GM18499 (cell line): ENCODE data around the gene SLC6A1.
"Not testable (repeated sequence)": the region's sequence is repeated elsewhere in the genome, so short reads cannot be mapped to it uniquely, and the experiment has no call there.

Source experiments
- ATAC-seq: cut with Tn5 transposase; IDR thresholded peaks from one replicate; pipeline ENCODE4 v1.9.1; 2021; ENCODE audit warnings: moderate number of reproducible peaks; ENCODE audit not compliant: insufficient read depth, unreplicated experiment

Gene SLC6A1

DNA sequence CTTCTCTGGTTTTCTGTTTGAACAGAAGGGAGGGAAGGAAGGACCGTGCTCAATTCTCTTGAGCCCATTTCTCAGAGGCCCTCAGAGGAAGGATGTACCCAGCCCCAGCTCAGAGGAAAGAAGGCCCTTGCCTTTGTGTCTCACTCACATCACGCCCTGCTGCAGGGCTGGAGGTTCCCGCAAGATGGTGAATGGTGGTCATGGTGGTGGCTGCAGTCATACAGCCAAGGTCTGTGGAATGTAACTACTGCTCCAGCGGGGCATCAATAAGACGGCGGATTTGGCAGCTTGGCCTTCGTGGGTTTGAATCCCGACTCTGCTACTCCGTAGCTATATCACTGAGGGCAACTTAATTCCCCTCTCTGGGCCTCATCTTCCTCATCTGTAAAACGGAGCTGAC lies 62.9 kb downstream of the SLC6A1 start:
- no peak for ATAC-seq

DNA sequence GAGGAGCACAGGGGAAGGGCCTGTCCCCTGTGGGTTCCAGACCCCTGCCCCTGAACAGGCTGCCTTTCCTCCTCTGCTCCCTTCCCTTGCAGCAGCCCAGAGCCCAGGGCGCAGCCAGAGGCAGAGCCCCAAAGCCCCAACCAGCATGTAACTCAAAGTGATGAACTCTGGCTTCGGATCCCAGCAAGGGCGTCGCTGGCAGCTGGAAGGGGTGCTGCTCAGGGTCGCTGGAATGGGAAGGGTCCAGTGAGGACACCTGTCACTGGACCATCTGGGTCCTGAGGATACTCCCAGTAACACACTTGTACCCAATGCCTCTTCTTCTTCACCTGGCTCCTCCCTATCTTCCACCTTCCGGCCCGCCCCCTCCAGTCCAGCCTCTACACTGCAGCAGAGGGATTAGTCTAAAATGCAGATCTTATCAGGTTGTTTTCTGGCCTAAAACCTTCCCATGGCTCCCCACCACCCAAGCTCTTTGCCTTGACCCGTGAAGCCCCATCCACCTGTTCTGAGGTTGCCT lies 64.0 kb downstream of the SLC6A1 start:
- no peak for ATAC-seq

DNA sequence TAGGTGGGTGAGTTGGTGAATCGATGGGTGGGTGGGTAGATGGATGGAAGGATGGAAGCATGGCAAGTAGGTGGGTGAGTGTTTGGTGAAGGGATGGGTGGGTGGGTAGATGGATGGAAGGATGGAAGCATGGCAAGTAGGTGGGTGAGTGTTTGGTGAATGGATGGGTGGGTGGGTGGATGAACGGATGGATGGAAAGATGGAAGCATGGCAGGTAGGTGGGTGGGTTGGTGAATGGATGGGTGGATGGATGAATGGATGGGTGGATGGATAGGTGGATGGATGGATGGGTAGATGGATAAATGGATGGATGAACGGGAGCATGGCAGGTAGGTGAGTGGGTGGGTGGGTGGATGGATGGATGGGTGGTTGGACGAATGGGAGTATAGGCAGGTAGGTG lies 65.1 kb downstream of the SLC6A1 start:
- no peak for ATAC-seq

DNA sequence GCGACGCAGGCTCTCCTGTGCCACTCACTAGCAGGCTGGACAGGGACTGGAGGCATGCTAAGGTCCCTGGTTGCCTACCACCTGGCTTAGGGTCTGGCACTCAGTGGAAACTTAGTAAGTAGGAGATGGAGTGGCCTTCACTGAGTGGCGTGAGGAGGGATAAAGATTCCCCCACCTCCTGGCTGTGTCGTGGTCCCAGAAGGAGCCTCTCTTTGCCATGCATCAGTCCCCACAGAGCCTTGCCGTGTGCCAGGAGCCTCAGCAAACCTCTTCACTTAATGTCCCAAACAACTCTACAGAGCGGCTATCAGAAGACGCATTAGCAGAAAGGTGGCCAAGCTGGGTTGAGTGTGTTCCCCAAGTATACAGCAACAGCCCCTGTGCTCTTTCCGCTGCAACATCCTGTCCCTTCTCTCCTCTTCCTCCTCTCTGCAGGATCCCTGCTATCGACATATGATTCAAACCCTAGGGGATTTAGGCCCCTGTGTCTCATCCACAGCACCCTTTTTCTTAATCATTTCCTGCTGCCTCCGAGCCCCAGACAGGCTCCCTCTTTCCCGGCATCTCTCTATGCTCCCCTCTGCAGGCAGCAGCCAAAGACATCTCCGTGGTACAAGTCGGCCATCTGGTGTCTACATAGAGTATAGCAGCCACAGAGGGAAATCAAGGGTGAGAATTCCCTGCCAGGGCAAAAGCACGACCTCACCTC lies 66.7 kb downstream of the SLC6A1 start:
- ATAC-seq = no peak

DNA sequence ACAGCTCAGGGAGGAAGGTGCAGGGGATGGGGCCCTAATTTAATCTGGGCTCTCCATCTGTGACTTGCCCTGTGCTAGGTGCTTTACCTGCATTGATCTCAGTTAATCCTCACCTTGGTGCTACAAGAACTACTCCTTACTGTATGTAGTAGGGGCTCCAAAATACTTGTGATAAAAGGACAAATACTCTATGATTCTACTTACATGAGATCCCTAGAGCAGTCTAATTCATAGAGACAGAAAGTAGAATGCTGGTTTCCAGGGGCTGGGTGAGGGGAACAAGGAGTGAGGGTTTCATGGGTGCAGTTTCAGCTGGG lies 67.2 kb downstream of the SLC6A1 start:
- no peak for ATAC-seq

DNA sequence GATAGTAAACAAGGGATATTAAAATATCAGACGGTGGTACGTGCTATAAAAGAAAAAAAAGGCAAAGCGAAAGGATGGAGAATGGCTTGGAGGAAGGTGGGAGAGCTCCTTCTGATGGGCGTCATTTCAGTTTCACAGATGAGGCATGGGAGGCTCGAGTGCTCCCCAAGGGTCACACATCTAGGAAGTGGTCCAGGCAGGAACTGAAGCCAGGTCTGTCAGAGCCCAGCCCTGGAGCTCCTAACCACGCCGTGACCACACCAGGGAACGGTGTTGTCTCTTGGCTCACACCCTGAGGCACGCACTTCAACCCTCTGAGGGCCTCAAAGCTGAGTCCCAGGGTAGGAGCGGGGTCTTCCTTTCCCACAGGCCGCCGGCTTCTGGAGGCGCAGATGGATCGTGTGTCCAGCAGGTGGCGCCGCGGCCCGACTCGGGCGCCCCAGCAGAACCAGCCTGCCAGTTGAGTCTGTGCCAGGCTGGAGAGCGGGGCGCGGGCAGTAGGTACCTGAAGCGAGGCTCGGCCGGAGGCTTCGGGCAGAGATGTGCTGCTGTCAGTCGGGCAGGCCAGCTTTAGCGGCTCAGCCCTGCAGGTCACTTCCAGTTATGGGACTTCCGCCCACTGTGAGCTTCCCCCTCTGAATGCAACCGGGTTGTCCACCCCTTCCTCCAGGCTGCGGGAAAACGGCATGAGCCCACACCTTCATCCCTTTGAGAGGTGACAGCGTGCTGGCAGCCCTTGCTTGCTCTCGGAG lies 68.1 kb downstream of the SLC6A1 start:
- ATAC-seq = no peak

DNA sequence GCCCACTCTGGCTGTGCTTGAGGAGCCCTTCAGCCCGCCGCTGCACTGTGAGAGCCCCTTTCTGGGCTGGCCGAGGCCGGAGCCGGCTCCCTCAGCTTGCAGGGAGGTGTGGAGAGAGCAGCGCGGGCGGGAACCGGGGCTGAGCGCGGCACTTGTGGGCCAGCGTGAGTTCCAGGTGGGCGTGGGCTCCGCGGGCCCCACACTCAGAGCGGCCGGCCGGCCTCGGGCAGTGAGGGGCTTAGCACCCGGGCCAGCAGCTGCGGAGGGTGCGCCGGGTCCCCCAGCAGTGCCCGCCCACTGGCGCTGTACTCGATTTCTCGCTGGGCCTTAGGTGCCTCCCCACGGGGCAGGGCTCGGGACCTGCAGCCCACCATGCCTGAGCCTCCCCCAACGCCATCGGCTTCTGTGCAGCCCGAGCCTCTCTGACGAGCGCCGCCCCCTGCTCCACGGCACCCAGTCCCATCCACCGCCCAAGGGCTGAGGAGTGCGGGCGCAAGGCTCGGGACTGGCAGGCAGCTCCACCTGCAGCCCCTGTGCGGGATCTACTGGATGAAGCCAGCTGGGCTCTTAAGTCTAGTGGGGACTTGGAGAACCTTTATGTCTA lies 68.8 kb downstream of the SLC6A1 start:
- not testable (repeated sequence) for ATAC-seq

DNA sequence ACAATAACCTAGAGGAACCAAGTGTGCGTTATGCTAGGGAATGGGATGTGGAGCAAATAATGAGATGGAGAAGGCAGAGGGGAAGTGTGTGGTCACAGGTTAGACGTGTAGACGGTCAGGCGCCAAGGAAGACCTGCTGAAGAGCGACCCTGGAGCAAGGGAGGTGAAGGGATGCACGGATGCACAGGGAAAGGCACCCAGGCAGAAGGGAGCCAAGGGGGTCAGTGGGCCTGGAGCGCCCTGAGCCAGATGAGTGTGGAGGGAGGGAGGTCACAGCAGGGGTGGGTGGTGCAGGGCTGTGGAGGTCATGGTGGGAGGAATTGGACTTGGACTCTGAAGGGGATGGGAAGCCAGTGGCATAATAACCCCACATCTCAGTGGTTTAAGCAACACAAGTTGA lies 70.2 kb downstream of the SLC6A1 start:
- ATAC-seq = no peak

DNA sequence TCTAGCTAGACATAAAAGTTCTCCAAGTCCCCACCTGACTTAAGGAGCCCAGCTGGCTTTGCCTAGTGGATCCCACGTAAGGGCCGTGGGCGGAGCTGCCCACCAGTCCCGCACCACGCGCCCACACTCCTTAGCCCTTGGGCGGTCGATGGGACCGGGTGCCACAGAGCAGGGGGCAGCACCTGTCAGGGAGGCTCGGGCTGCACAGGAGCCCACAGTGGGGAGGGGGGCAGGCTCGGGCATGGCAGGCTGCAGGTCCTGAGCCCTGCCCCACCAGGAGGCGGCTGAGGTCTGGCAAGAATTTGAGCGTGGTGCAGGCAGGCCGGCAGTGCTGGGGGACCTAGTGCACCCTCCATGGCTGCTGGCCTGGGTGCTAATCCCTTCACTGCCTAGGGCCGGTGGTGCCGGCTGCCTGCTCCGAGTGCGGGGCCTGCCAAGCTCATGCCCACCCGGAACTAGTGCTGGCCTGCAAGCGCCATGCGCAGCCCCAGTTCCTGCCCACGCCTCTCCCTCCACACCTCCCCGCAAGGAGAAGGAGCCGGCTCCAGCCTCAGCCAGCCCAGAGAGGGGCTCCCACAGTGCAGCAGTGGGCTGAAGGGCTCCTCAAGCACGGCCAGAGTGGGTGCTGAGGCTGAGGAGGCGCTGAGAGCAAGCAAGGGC lies 78.7 kb downstream of the SLC6A1 start:
- ATAC-seq = no peak

DNA sequence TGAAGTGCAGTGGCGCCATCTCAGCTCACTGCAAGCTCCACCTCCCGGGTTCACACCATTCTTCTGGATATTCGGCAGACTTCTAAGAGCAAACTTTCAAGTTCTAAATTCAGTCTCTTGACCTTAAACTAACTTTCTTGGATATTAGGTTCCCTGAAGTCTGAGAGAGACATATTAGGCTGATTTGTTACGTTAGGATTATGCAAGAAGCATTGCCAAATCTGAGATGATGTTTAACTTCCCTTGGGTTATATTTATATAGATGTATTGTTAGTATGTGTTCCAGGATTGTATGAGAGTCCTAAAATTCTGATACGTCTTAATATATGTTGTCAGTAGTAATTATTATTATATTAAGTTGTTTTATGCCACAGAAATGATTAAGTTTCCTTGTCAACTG lies 80.1 kb downstream of the SLC6A1 start:
- no peak for ATAC-seq

DNA sequence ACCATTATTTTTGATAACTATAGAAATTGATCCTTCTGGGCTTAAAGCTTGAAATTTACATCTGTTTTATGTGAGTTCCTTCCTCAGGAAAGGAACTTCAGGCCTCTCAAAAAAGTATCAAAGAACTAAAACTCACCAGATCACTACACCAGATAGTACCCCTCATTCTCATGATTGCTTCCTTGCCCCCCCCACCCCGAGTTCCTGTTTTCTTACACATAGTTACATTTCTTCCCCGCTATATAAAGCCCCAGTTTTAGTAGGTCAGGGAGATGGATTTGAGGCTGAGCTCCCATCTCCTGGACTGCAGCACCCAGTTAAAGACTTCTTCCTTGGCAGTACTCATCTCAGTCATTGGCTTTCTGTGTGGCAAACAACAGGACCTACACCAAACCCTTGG lies 81.5 kb downstream of the SLC6A1 start:
- ATAC-seq = no peak

DNA sequence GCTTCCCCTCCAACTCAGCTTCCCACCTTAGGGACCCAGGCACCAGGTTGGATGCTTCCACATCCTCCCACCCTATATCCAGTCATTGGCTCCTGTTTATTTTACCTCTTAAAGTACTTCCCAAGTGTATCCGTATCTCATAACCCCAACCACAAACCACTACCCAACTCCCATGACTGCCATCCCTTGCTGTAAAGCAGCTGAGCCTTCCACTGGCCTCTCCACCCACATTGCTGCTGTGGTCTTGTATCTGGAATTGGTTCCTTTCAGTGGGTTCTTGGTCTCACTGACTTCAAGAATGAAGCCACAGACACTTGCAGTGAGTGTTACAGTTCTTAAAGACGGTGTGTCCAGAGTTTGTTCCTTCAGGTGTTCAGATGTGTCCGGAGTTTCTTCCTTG lies 81.9 kb downstream of the SLC6A1 start:
- no peak for ATAC-seq

DNA sequence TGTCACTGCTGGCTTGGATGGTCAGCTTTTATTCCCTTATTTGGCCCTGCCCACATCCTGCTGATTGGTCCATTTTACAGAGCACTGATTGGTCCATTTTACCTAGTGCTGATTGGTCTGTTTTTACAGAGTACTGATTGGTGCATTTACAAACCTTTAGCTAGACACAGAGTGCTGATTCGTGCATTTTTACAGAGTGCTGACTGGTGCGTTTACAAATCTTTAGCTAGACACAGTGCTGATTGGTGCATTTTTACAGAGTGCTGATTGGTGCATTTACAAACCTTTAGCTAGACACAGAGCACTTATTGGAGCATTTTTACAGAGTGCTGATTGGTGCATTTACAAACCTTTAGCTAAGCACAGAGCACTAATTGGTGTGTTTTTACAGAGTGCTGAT lies 82.6 kb downstream of the SLC6A1 start:
- ATAC-seq = not testable (repeated sequence)

DNA sequence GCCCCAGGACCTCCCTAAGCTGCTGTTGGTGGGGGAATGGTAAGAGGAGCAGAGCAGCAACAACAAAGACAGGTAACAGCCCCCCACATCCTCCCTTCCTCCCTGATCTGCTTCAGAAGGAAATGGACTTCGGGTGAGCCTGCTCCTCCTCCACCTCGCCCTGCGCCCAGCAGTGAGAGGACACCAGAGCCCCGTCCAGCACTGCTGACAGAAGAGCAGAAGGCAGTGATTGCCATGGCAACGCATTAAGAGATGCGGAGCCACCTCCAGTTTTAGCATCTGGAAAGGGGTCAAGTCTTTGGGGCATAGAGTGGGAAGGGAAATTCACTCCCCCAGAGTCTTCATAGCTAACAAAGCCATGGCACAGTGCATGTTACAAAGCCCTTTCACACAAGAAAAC lies 84.2 kb downstream of the SLC6A1 start:
- no peak for ATAC-seq

DNA sequence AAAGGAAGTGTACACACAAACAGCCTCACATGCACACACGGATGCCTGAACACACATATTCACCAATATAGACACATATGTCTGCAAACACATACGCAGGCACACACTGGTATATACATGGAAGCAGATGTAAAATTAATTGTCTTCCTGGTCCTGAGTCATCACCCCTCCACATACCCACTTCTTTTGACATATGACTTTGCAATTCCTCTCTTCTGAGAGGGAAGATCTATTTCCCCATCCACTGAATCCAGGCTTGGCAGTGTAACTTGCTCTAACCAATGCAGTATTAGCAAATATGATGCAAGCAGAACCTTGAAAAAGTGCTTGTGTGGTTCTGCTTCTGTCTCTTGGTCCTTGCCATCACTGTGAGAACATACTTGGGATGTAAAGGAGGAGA lies 84.9 kb downstream of the SLC6A1 start:
- no peak for ATAC-seq

DNA sequence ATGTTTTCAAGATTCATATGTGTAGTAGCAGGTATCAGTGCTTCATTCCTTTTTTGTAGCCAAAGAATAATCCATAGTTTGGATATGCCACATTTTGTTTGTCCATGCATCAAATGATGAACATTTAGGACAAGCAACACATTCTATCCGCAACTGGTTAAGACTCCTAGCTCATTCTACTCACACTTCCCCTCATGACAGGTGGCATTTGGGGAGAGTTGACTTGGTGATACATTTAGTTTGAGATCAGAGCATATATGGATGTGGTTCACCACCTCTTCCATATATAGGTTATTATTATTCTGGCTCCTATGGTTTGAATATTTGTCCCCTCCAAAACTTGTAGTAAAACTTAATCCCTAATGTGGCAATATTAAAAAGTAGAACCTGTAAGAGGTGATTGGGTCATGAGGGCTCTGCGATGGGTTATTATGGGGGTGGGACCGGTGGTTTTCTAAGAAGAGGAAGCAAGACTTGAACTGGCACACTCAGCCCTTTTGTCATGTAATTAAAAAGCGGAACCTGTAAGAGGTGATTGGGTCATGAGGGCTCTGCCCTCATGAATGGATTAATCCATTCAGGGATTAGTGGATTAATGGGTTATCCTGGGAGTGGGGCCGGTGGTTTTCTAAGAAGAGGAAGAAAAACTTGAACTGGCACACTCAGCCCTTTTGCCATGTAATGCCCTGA lies 86.4 kb downstream of the SLC6A1 start:
- no peak for ATAC-seq

DNA sequence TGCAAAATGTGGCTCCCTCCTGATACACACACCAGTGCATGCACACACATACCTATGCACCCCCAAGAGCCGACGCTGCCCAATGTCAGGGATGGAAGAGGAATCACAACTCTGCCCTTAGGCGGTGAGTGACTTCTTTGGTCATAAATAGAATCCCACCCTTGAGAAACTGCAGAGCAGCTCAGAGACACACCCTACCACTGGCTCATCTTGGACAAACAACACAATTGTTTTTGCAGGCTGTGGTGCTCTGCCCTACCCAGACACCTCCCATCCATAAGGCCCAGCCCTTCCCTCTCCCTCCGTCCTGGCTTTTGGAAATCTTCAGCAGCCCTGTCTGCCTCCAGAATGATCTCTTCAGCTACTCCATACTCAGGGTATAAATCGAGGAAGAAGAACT lies 87.9 kb downstream of the SLC6A1 start:
- no peak for ATAC-seq

DNA sequence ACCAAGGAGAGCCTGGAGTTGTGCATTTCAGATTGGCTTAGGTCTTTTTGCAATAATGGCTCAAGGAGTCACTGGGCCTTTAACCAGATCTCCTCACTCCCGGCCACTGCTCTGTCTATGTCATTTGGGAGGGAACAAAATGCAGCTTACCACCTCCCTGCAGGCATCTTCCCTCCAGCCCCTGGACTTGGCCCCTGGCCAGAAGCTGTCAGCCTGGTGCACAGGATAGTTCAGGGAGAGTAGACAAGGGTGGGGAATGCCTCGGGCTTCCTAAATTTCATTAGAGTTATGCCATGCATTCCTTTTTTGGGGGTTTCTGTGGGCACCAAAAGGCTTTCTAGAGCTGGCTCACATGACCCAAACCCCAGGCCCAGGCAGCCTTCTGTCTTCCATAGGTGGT lies 91.5 kb downstream of the SLC6A1 start:
- no peak for ATAC-seq

DNA sequence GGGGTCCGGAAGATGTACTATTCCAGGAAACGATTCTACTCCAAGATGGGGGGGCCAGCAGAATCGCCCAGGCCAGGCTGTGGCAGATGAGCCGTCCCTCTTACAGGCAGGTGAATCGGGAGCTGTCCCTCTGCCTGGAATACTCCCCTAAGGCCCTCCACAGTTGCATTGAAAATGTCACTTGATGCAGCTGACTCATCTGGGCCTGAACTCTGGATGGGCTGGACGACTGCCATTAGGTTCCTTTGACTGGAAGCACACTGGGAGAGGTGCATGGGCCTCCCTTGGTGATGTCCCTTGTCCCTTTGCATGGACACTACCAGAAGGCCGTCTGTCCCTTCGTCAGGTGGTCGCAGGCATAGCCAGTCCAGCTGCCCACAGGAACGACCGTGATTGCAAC lies 92.1 kb downstream of the SLC6A1 start:
- ATAC-seq = no peak

DNA sequence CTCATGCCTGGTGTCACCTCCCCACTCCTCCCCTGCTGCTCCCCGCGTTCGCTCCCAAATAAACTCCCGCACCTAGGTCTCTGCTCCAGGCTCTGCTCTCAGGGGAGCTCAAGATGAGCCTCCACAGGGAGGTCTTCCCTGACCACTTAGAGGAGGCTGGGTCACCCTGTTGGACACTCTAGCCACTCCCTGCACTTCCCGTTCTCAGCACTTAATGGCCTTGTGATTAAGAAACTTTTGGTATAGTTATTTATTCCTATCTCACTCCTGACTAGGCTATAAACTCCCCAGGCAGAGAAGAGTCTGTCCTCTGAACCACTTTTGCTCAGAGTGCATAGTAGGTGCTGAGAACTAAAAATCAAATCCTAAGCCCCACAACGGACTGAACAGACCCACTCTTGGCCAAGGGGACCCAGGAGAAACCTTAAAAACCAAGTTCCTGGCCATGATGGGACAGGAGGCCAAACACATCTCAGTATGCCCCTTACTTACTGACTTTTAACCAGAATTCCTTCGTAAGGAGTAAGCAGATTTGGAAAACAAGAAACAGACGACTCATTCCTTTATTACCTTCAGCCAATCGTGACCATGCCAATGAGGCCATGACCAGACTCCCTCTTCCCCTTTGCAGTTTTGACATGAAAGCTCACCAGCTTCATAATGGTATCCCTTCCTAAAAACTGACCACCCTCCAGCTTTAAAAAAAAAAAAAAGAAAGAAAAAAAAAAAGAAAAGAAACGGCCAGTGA lies 92.7 kb downstream of the SLC6A1 start:
- ATAC-seq = no peak
